Suprapubic skin (tissue), 4 donors: Measurements from ENCODE around the gene RAP1GAP. TPM values are rescaled to one million over a fixed set of nuclear protein-coding genes. Genes with fewer than 3 reads are reported as not detected.

Experiments used
- DNase-seq, 2 donors: peaks; one replicate each; pipeline ENCODE4 v3.0.0-alpha.2; 2019; ENCODE audit warnings: low spot score in 2 of 2
- H3K27ac ChIP-seq: fragments of 200-600 bp; sonication (generic); one replicate; pipeline ENCODE4 v1.5.1; 2019
- H3K27me3 ChIP-seq: fragments of 200-600 bp; sonication (generic); one replicate; pipeline ENCODE4 v1.5.1; 2019
- H3K36me3 ChIP-seq: fragments of 200-600 bp; sonication (generic); one replicate; pipeline ENCODE4 v1.5.1; 2019
- H3K4me1 ChIP-seq: fragments of 200-600 bp; sonication (generic); one replicate; pipeline ENCODE4 v1.5.1; 2019
- H3K4me3 ChIP-seq: fragments of 200-600 bp; sonication (generic); one replicate; pipeline ENCODE4 v1.5.1; 2019; ENCODE audit warnings: mild to moderate bottlenecking
- H3K9me3 ChIP-seq: fragments of 200-600 bp; sonication (generic); one replicate; pipeline ENCODE4 v1.5.1; 2019
- EP300 ChIP-seq: sonication (generic); formaldehyde crosslinking; IDR thresholded peaks from one replicate; pipeline ENCODE4 v1.6.1; 2017; ENCODE audit warnings: antibody characterized with exemption
- POLR2A ChIP-seq, 2 donors: fragments of 450-650 bp; IDR thresholded peaks; one replicate each; pipeline ENCODE4 v1.6.1; 2017; ENCODE audit warnings: antibody characterized with exemption in 2 of 2, mild to moderate bottlenecking in 2 of 2, moderate library complexity in 2 of 2
- POLR2AphosphoS5 ChIP-seq, 3 donors: sonication (generic); formaldehyde crosslinking; IDR thresholded peaks; one replicate each; pipeline ENCODE4 v1.6.1; 2017; ENCODE audit warnings: antibody characterized with exemption in 3 of 3
- WGBS: methylation state at CpG from one replicate; pipeline ENCODE4 v1.1.5; 2018; 5-methylcytosine and 5-hydroxymethylcytosine counted together
- total RNA-seq, 4 donors: library from RNA; depleted of rRNA; stranded (reverse); fragments of >200 nt; gene quantifications; one replicate each; pipeline ENCODE4 v1.1.0, GENCODE V29; 2016
- TF ChIP-seq, protein P1 (sequence below), 2 donors: fragments of 200-600 bp in 1 of 2; fragments of 450-650 bp in 1 of 2; sonication (generic) in 1 of 2; IDR thresholded peaks; one replicate each; pipeline ENCODE4 v1.5.1; 2016 to 2019; ENCODE audit warnings: antibody characterized with exemption in 2 of 2, mild to moderate bottlenecking in 1 of 2, moderate library complexity in 1 of 2

The RAP1GAP gene
- total RNA-seq, 4 donors from 2014 or later: 1.5 to 4.9 (median 3.6) TPM

DNA sequence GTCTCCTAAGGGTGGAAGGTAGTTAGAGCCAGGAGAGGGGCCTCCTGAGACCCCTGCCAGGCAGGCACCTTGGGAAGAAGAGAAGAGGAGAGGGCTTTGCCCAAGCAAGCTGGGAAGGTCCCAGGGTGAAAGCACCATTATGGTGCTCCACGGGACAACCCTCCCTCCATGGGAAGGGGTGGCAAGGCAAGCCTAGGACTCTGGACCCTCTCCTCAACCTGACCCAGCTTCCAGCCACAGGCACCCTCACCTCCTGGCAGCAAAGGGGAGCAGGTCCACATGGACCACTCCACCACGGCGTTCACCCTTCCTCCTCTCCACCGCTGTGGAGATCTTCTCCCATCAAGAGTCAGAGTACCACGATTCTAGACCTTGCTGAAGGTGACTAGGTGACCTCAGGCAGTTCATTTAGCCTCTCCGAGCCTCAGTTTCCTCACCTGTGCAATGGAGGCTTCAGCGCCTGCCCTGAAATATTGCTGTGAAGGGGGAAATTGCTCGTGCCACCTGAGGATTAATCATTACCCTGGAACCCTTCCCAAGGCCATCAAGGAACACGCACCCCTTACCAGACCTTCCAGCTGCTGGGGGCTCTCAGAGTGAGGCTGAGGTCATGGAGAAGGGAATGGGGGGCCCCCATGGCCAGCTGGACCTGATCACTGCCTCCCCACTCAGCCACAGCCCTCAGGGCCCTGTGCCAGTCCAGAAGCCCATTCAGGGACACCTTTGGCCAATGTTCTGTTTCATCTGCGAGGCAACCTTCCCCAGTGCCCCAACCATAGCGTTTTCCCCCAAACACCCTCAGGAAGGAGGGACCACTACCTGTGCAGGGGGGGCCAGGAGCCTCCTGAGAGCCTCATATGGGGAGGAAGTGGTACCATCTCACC lies 1.6 kb downstream of the RAP1GAP start:
- TF ChIP-seq POLR2A (IDR thresholded peaks at IDR 0.05) (no peak), EP300 (no peak), POLR2AphosphoS5 (IDR thresholded peaks at IDR 0.05) (no peak)
- TF ChIP-seq, protein P1, sequence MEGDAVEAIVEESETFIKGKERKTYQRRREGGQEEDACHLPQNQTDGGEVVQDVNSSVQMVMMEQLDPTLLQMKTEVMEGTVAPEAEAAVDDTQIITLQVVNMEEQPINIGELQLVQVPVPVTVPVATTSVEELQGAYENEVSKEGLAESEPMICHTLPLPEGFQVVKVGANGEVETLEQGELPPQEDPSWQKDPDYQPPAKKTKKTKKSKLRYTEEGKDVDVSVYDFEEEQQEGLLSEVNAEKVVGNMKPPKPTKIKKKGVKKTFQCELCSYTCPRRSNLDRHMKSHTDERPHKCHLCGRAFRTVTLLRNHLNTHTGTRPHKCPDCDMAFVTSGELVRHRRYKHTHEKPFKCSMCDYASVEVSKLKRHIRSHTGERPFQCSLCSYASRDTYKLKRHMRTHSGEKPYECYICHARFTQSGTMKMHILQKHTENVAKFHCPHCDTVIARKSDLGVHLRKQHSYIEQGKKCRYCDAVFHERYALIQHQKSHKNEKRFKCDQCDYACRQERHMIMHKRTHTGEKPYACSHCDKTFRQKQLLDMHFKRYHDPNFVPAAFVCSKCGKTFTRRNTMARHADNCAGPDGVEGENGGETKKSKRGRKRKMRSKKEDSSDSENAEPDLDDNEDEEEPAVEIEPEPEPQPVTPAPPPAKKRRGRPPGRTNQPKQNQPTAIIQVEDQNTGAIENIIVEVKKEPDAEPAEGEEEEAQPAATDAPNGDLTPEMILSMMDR (IDR thresholded peaks at IDR 0.05): no peak
- Histone ChIP-seq H3K36me3 (no peaks in the 10 kb centered on the region), H3K4me1 (peaks cover 28% of the 10 kb centered on the region), H3K27ac (no peak overlapping the region), H3K4me3 (no peak overlapping the region), H3K27me3 (peaks cover 34% of the 10 kb centered on the region), H3K9me3 (no peaks in the 10 kb centered on the region)
- 88% methylated on average over 10 of the region's 11 CpGs for WGBS
- peak; percentile 42 to 50 for DNase-seq

DNA sequence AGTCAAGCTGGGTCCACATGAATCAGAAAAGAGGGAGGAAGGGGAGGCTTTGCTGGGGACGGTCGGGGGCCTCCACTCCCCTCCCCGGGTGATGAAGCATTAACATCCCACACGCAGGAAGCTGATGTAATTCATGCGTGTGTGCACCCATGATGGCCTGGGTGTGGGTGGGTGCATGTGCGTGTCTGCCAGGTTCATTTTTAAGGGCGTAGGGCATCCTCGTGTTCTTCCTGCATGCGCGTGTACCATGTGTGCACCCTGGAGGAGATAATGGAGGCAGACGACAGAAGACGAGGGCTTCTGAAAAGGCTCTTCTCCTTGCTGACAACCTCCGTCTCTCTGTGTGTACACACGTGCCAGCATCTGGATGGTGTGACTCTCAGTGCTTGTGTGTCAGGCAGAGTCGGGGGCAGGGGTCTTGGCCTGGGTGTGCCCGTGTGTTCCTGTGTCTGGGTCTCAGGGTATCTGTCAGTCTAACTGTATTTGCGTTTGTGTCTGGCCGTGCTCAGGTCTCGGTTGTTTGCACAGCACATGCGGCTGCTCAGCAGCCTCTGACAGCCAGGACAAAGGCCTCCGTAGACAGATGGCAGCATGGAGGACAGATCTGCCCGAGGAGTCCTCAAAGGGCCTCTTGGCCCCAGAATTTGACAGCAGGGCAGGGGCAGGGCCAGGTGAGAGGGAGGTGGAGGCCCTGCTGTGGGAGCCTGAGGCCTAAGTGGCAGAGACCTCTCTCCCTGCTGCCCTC lies 2.4 kb downstream of the RAP1GAP start:
- no peak overlapping the region for H3K4me3 ChIP-seq
- H3K36me3 ChIP-seq: no peaks in the 10 kb centered on the region
- peaks cover 25% of the 10 kb centered on the region for H3K4me1 ChIP-seq
- no peak overlapping the region for H3K27ac ChIP-seq
- DNase-seq: peak; percentile 16 to 47
- H3K27me3 ChIP-seq: peaks cover 38% of the 10 kb centered on the region
- no peak for TF ChIP-seq POLR2A (IDR thresholded peaks at IDR 0.05)
- H3K9me3 ChIP-seq: no peaks in the 10 kb centered on the region
- WGBS: 52% methylated on average over 14 of the region's 22 CpGs

DNA sequence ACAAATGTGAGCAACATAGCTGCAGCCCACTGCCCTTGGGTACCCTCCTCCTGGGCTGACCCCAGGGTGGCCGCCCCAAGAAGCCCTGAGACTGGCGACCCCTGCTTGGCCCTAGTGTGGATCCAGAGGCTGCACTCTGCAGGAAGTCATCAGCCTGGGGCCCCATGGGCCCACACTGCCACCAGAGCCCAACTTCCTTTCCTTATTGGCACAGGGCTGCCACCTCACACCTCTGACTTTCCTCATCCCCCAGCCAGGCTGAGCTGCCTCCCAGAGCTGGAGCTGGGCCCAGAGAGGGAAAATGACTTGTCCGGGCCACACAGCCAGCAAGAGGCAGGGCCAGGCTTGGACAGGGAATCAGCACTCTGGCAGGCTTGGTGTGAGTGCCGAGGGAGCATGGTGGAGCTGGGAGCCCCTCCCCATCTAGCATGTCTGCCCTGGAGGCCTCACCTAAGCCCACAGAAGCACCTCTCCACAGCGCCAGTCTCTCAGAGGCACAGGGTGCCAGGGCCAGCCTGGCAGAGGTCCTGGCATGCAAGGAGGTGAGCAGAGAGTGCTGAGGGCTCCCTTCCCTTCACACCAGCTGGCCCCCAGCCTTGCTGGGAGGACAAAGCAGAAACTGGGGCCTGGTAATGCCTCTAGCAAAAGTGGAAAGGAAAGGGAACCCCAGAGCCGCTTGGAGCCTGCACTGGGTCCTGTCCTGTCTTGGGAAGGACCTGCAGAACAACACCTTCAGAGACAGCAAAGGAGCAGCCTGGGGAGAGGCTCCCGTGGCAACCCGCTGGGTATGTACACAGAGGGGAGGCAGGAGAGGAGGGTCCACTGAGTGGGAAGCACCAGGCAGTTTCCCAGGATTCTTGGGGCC lies 3.2 kb downstream of the RAP1GAP start:
- Histone ChIP-seq H3K4me3 (no peak overlapping the region), H3K4me1 (peaks cover 25% of the 10 kb centered on the region), H3K27ac (no peak overlapping the region), H3K36me3 (no peaks in the 10 kb centered on the region), H3K27me3 (peaks cover 38% of the 10 kb centered on the region), H3K9me3 (no peaks in the 10 kb centered on the region)
- WGBS: 46% methylated on average over 4 of the region's 8 CpGs
- DNase-seq: peak; percentile 53 to 74
- TF ChIP-seq POLR2A (IDR thresholded peaks at IDR 0.05) (no peak), POLR2AphosphoS5 (IDR thresholded peaks at IDR 0.05) (no peak)

DNA sequence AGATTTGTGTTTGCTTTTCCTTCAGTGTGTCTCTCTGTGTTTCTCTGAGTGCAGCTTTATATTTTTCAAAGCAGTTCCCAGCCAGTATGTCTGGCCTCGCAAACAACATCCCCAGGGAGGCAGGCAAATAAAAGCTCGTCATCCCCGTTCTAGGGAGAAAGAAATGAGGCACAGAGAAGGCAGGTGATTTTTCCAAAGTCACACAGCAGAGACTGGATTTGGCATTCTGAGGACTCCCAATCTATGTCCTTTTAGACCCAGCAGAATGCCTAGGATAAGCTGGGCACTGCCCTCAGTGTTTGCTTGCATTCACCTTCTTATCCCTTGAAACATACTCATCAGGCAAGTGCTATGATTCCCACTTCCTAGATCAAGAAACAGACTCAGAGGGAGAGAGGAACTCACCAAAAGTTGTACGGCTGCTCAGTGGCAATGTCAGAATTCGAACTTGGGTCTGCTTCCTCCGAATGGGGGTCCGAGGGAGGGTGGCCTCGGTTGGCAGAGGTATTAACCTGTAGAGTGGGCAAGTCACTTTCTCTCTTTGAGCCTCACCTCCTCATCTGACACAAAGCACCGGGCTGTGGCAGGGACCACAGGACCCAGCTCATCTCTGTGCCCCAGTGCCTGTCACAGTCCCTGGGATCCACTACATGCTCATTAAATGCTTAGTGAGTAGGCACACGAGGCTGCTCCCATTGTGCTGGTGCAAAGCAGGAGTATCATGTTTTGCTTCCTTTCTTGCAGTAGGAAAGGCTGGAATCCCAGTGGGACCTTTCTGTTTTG lies 4.2 kb downstream of the RAP1GAP start:
- peaks cover 43% of the 10 kb centered on the region for H3K27me3 ChIP-seq
- no peak overlapping the region for H3K27ac ChIP-seq
- DNase-seq: peak; percentile 28 to 29
- H3K9me3 ChIP-seq: no peaks in the 10 kb centered on the region
- TF ChIP-seq EP300: no peak
- TF ChIP-seq, protein P1 (IDR thresholded peaks at IDR 0.05): no peak
- WGBS: 73% methylated on average over 9 of the region's 10 CpGs
- no peak overlapping the region for H3K4me3 ChIP-seq
- H3K4me1 ChIP-seq: peaks cover 23% of the 10 kb centered on the region
- H3K36me3 ChIP-seq: no peaks in the 10 kb centered on the region

DNA sequence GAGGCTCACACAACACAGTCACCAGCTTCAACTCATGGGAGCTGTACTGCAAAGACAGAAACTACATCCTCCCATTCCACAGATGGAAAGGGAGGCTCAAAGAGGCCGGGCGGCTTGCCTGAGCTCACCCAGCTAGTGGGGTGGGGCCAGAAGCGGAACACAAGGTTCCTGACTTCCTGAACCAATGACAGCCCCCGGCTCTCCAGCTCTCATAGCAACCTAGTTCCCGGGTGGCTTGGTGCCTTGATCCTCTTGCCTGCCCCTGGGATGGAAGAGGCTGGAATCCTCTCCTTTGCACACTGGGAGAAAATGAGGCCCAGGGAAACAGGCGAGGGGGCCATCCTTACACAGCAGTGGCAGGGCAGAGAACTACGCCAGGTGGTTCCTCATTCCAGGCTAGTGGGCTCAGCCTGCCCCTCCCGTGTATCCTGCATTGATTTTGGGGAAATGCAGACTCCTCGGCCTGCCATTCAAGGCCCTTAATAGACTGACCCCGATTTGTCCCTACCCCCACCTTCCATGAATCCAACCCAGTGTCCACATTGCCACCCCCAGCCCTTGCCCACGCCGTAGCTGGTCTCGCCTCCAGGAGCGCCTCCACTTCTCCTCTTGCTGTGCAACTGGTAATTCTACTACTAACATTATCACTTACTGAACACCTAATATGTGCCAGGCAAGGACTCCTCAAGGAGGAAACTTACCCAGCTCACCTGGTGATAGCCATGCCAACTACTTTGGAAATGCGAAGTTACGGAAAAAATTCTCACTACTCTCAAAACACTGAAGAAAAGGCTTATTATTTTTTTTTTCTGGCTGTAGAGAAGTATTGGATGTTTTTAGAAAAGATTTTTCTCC lies 5.0 kb downstream of the RAP1GAP start:
- Histone ChIP-seq H3K9me3 (no peaks in the 10 kb centered on the region), H3K4me1 (peaks cover 18% of the 10 kb centered on the region), H3K36me3 (no peaks in the 10 kb centered on the region), H3K27ac (no peak overlapping the region), H3K4me3 (no peak overlapping the region), H3K27me3 (peaks cover 41% of the 10 kb centered on the region)
- TF ChIP-seq POLR2AphosphoS5 (IDR thresholded peaks at IDR 0.05) (no peak), EP300 (no peak), POLR2A (IDR thresholded peaks at IDR 0.05) (no peak)
- TF ChIP-seq, protein P1 (IDR thresholded peaks at IDR 0.05): no peak
- WGBS: 80% methylated on average over 10 of the region's 16 CpGs
- peak; percentile 37 to 63 for DNase-seq
